DND-41 (cell line): ENCODE results near the gene LMX1B.

Source experiments
- EZH2 ChIP-seq: IDR thresholded peaks from 3 replicates; pipeline ENCODE4 v1.6.1; 2012; ENCODE audit warnings: borderline replicate concordance, low read depth, mild to moderate bottlenecking, moderate library complexity, low read length, inconsistent platforms; ENCODE audit not compliant: severe bottlenecking
- TF ChIP-seq, protein P1 (sequence below): IDR thresholded peaks from 2 replicates; pipeline ENCODE4 v1.5.1; 2012; ENCODE audit warnings: borderline replicate concordance, low read length, moderate library complexity, mild to moderate bottlenecking; ENCODE audit not compliant: poor library complexity, severe bottlenecking; ENCODE audit errors: extremely low read depth

DNA sequence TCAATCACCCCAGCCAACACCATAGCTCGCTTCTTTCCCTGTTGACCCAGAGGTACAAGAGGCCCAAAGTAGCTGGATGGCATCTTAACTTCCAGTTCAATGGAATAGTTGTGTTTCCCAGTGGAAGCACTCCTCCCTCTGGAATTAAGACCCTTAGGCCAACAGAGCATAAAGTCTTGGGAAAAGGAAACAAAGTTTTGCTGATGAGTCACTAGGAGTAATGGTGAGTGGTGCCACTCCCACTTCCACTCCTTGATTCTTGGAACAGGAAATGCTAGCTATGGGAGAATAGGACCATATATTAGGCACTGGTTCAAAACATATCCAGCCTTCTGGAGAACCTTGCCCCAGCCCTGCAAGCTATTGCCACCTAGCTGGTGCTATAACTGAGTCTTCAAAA, 44.7 kb upstream of the LMX1B start:
- TF ChIP-seq, protein P1, sequence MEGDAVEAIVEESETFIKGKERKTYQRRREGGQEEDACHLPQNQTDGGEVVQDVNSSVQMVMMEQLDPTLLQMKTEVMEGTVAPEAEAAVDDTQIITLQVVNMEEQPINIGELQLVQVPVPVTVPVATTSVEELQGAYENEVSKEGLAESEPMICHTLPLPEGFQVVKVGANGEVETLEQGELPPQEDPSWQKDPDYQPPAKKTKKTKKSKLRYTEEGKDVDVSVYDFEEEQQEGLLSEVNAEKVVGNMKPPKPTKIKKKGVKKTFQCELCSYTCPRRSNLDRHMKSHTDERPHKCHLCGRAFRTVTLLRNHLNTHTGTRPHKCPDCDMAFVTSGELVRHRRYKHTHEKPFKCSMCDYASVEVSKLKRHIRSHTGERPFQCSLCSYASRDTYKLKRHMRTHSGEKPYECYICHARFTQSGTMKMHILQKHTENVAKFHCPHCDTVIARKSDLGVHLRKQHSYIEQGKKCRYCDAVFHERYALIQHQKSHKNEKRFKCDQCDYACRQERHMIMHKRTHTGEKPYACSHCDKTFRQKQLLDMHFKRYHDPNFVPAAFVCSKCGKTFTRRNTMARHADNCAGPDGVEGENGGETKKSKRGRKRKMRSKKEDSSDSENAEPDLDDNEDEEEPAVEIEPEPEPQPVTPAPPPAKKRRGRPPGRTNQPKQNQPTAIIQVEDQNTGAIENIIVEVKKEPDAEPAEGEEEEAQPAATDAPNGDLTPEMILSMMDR: no peak
- no peak for TF ChIP-seq EZH2
